Measurements from ENCODE around the gene TMEM17.
"Not testable (repeated sequence)": the region's sequence is repeated elsewhere in the genome, so short reads cannot be mapped to it uniquely, and the experiment has no call there.

TMEM17 gene

GRCh38 chr2:62505750-62506420 lies at the start of gene TMEM17:
TMEM17 (minus strand) TSS chr2:62506195; CDS start chr2:62506129, 66 bp downstream.
- peak; percentile 63 for DNase-seq

- no peak for DNase-seq
Observed at GRCh38 chr2:62554440-62554839, 48.4 kb upstream of the TMEM17 start.

GRCh38 chr2:62550461-62550860 lies 44.5 kb upstream of the TMEM17 start:
- no peak for DNase-seq

- no peak for DNase-seq
Observed at GRCh38 chr2:62547854-62548253, 41.9 kb upstream of the TMEM17 start.

- no peak for DNase-seq
Observed at GRCh38 chr2:62545261-62545660, 39.3 kb upstream of the TMEM17 start.

- DNase-seq: no peak
Observed at GRCh38 chr2:62540408-62541168, 34.6 kb upstream of the TMEM17 start.

GRCh38 chr2:62539606-62540407 lies 33.8 kb upstream of the TMEM17 start:
- DNase-seq: no peak

GRCh38 chr2:62538756-62539155 lies 32.8 kb upstream of the TMEM17 start:
- DNase-seq: no peak

- no peak for DNase-seq
Observed at GRCh38 chr2:62537814-62538213, 31.8 kb upstream of the TMEM17 start.

- no peak for DNase-seq
Observed at GRCh38 chr2:62536873-62537547, 31.0 kb upstream of the TMEM17 start.

- not testable (repeated sequence) for DNase-seq
Observed at GRCh38 chr2:62535521-62535920, 29.5 kb upstream of the TMEM17 start.

GRCh38 chr2:62531594-62531993 lies 25.6 kb upstream of the TMEM17 start:
- DNase-seq: no peak

- no peak for DNase-seq
Observed at GRCh38 chr2:62529758-62530157, 23.8 kb upstream of the TMEM17 start.

- no peak for DNase-seq
Observed at GRCh38 chr2:62527478-62528210, 21.6 kb upstream of the TMEM17 start.

- DNase-seq: no peak
Observed at GRCh38 chr2:62526531-62527381, 20.8 kb upstream of the TMEM17 start.

- no peak for DNase-seq
Observed at GRCh38 chr2:62525549-62526269, 19.7 kb upstream of the TMEM17 start.

- no peak for DNase-seq
Observed at GRCh38 chr2:62524293-62524941, 18.4 kb upstream of the TMEM17 start.

GRCh38 chr2:62521061-62521460 lies 15.1 kb upstream of the TMEM17 start:
- DNase-seq: not testable (repeated sequence)

- no peak for DNase-seq
Observed at GRCh38 chr2:62512384-62512783, 6.4 kb upstream of the TMEM17 start.

GRCh38 chr2:62511636-62512035 lies 5.6 kb upstream of the TMEM17 start:
- DNase-seq: no peak
